Heart left ventricle (tissue), 16 donors: Measurements from ENCODE around the gene MRPS11. TPM values are rescaled to one million over a fixed set of nuclear protein-coding genes. Genes with fewer than 3 reads are reported as not detected.

Experiments used
- ATAC-seq, 4 donors: fragments of 200-7000 bp; cut with Tn5 transposase; one replicate each; pipeline ENCODE4 v1.9.1; 2020 to 2022; ENCODE audit warnings: moderate library complexity in 4 of 4, mild to moderate bottlenecking in 3 of 4, moderate number of reproducible peaks in 1 of 4
- DNase-seq, 5 donors: peaks; one replicate each; pipeline ENCODE4 v3.0.0-alpha.2; 2020
- H3K27ac ChIP-seq, 12 donors: fragments of 200-600 bp; sonication (generic) in 4 of 12; one replicate each; pipeline versions ENCODE4 v1.5.0 to v1.8.0; 2016 to 2022; ENCODE audit warnings: mild to moderate bottlenecking in 2 of 12
- H3K27me3 ChIP-seq, 9 donors: fragments of 200-600 bp; sonication (generic) in 2 of 9; one replicate each; pipeline versions ENCODE4 v1.5.1 to v1.8.0; 2016 to 2022; ENCODE audit warnings: mild to moderate bottlenecking in 3 of 9
- H3K36me3 ChIP-seq, 9 donors: fragments of 200-600 bp; sonication (generic) in 2 of 9; one replicate each; pipeline versions ENCODE4 v1.5.0 to v1.8.0; 2018 to 2022; ENCODE audit warnings: mild to moderate bottlenecking in 2 of 9
- H3K4me1 ChIP-seq, 12 donors: fragments of 200-600 bp; sonication (generic) in 4 of 12; one replicate each; pipeline versions ENCODE4 v1.5.0 to v1.8.0; 2016 to 2022; ENCODE audit warnings: mild to moderate bottlenecking in 3 of 12
- H3K4me3 ChIP-seq, 12 donors: fragments of 200-600 bp; sonication (generic) in 4 of 12; one replicate each; pipeline versions ENCODE4 v1.5.0 to v1.8.0; 2017 to 2022; ENCODE audit warnings: mild to moderate bottlenecking in 9 of 12, moderate library complexity in 4 of 12
- H3K9me3 ChIP-seq, 12 donors: fragments of 200-600 bp; sonication (generic) in 4 of 12; one replicate each; pipeline versions ENCODE4 v1.5.0 to v1.8.0; 2016 to 2022; ENCODE audit warnings: mild to moderate bottlenecking in 1 of 12
- POLR2A ChIP-seq, 2 donors: fragments of 450-650 bp; IDR thresholded peaks; one replicate each; pipeline ENCODE4 v1.6.1; 2017; ENCODE audit warnings: antibody characterized with exemption in 2 of 2, mild to moderate bottlenecking in 2 of 2, moderate library complexity in 2 of 2
- WGBS, 4 donors: extraction: QIAGEN DNeasy Blood & Tissue Kit in 2 of 4; methylation state at CpG; one replicate each; pipeline versions ENCODE4 v1.1.5 to v1.1.7; 2013 to 2018; 5-methylcytosine and 5-hydroxymethylcytosine counted together
- intact Hi-C, 10 donors: fragments of 100-400 bp; cut with DNase I; formaldehyde crosslinking; loops; one replicate each; pipeline versions ENCODE4 v1.11.1 to v1.14.2; 2022
- polyA plus RNA-seq, 2 donors: library from polyadenylated mRNA; stranded (reverse); fragments of 200-250 nt; gene quantifications; one replicate each; pipeline ENCODE4 v1.2.3, GENCODE V29; 2013
- total RNA-seq, 9 donors: library from RNA; depleted of rRNA in 2 of 9; stranded (reverse); fragments of >200 nt in 2 of 9; fragmentation: NEBNext Ultra II Directional in 3 of 9; extraction: Animal tissue kit (Norgen Biotek cat#: 25700) in 3 of 9; gene quantifications; one replicate each; pipeline versions ENCODE4 v1.1.0 to v1.2.4, GENCODE V29; 2016 to 2023
- TF ChIP-seq, protein P1 (sequence below), 12 donors: fragments of 200-600 bp; sonication (generic) in 4 of 12; IDR thresholded peaks; one replicate each; pipeline versions ENCODE4 v1.5.0 to v1.8.0; 2018 to 2022; ENCODE audit warnings: antibody characterized with exemption in 12 of 12, mild to moderate bottlenecking in 5 of 12
- donor health status: ischemic (EF 13 %, LVEDD 7.1; RV severe dilation, severe dysfunction).
- donor health status: healthy with polysubstance abuse.
- donor health status: DM: no; HTN: yes; CAD: no.
- donor health status: DM: no; HTN: no; CAD: no.
- donor health status: ischemic (EF 25% LVEDD 6.9; RV normal size, moderate dysfunction).
- donor health status: ischemic (EF 25% LVEDD 5.7; RV mildly dilated, moderate dysfunction).
- donor health status: healthy.
- donor health status: DM: yes; HTN: yes; CAD: no.
- donor health status: ischemic (EF 35%, LVEDD 5.7; RV mildly dilated, moderate dysfunction).
- donor health status: nonischemic (EF 11% LVEDD 7.7; RV severe dilation, severe dysfunction).
- donor health status: DM: yes; HTN: yes; CAD: no.
- donor health status: PGD.
- donor health status: ischemic (EF 29% LVEDD 5.4; RV normal size, mild dysfunction).
- donor health status: nonischemic (EF 23%, LVEDD 6.1; RV moderate dilation, normal function).

The MRPS11 gene
- total and polyA plus RNA-seq, 11 donors = 49.7 to 77.9 (median 65.5) TPM

DNA sequence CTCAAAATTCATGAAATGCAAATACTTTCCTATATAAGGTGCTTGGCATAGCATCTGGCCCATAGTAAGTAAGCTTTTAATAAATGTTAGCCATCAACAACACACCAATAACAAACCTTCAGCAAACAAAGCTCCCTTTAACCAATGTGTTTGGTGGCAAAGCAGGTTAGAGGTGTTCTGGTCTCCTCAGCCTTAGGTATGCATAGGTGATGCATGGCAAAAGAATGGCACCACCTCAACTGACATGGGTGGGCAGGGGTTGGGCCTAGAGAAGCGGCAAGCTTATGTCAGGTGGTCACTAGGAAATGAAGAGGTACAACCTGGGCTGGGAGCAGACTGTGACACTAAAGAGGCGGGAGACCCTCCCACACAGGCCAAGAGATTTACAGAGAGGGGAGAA lies 38.2 kb downstream of the MRPS11 start:
- TF ChIP-seq, protein P1, sequence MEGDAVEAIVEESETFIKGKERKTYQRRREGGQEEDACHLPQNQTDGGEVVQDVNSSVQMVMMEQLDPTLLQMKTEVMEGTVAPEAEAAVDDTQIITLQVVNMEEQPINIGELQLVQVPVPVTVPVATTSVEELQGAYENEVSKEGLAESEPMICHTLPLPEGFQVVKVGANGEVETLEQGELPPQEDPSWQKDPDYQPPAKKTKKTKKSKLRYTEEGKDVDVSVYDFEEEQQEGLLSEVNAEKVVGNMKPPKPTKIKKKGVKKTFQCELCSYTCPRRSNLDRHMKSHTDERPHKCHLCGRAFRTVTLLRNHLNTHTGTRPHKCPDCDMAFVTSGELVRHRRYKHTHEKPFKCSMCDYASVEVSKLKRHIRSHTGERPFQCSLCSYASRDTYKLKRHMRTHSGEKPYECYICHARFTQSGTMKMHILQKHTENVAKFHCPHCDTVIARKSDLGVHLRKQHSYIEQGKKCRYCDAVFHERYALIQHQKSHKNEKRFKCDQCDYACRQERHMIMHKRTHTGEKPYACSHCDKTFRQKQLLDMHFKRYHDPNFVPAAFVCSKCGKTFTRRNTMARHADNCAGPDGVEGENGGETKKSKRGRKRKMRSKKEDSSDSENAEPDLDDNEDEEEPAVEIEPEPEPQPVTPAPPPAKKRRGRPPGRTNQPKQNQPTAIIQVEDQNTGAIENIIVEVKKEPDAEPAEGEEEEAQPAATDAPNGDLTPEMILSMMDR (IDR thresholded peaks at IDR 0.05) = no peak
- TF ChIP-seq POLR2A (IDR thresholded peaks at IDR 0.05) = no peak
- Histone ChIP-seq H3K9me3 (no peaks in the 10 kb centered on the region), H3K36me3 (peaks cover 0 to 90% (median 42%) of the 10 kb centered on the region in 9 donors), H3K27me3 (no peaks in the 10 kb centered on the region), H3K27ac (no peak overlapping the region), H3K4me3 (no peak overlapping the region), H3K4me1 (peaks cover 0 to 13% (median 0%) of the 10 kb centered on the region in 12 donors)
- DNase-seq (no peak), ATAC-seq (no peak)
- intact Hi-C loops = no loop called here
- whole genome bisulfite sequencing, 4 donors = 96 to 100% (median 97%) methylated on average over 2 of the region's 2 CpGs

DNA sequence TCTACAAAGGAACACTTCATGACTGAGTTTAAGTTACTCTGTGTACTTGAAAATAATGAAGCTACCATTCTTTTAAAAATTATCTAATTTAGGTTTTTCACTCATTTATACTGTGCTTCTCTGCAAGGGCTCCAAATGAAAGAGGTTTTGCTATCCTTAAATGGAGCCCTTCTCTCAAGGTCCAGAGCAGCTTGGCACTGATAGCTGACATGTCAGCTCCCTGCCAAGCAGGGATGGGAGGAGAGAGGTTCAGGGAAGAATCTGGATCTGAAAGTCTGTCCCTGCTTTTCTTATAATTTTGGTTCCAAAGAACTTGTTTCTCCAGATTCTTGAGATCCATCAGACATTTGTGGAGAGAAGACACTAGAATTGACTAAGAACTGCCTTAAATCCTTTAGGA lies 39.1 kb downstream of the MRPS11 start:
- H3K4me3 ChIP-seq = no peak overlapping the region
- peak in 3 of 4 donors; percentile 47 to 73 (median 50) for ATAC-seq
- TF ChIP-seq POLR2A (IDR thresholded peaks at IDR 0.05) = no peak
- TF ChIP-seq, protein P1 (IDR thresholded peaks at IDR 0.05) = no peak
- H3K27me3 ChIP-seq = no peaks in the 10 kb centered on the region
- peaks cover 0 to 97% (median 50%) of the 10 kb centered on the region in 9 donors for H3K36me3 ChIP-seq
- intact Hi-C loops = no loop called here
- DNase-seq = no peak
- H3K27ac ChIP-seq = peak overlapping the region in 3 of 12 donors; percentile 5 to 55 (median 13)
- H3K4me1 ChIP-seq = peaks cover 0 to 13% (median 0%) of the 10 kb centered on the region in 12 donors
- no peaks in the 10 kb centered on the region for H3K9me3 ChIP-seq

DNA sequence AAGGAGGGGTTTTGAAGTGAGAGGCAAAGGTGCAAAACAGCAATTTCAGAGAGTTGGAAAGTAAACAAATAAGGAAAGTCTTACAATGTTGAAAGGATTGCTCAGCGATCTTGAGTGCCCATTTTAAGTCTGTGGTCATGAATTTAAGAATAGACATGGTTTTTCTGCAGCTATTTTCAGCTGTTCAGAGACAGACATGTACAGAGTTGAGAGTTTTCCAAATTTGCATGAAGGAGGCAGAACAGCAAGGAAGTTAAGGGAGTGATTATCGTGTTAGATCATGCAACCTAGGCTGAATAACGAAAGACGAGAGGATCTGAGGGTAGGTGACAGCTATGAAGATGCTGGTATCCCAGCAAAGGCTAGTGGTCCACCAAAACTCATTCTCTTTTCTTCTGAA lies 41.8 kb downstream of the MRPS11 start:
- no peak for DNase-seq
- ATAC-seq = no peak
- intact Hi-C loops = no loop called here
- Histone ChIP-seq H3K4me1 (peaks cover 0 to 13% (median 0%) of the 10 kb centered on the region in 12 donors), H3K4me3 (no peak overlapping the region), H3K27me3 (no peaks in the 10 kb centered on the region), H3K36me3 (peaks cover 0 to 95% (median 58%) of the 10 kb centered on the region in 9 donors), H3K27ac (no peak overlapping the region), H3K9me3 (no peaks in the 10 kb centered on the region)
- 93 to 97% (median 96%) methylated on average over 4 of the region's 4 CpGs for WGBS, 4 donors
- no peak for TF ChIP-seq POLR2A (IDR thresholded peaks at IDR 0.05)
- TF ChIP-seq, protein P1 (IDR thresholded peaks at IDR 0.05) = no peak

DNA sequence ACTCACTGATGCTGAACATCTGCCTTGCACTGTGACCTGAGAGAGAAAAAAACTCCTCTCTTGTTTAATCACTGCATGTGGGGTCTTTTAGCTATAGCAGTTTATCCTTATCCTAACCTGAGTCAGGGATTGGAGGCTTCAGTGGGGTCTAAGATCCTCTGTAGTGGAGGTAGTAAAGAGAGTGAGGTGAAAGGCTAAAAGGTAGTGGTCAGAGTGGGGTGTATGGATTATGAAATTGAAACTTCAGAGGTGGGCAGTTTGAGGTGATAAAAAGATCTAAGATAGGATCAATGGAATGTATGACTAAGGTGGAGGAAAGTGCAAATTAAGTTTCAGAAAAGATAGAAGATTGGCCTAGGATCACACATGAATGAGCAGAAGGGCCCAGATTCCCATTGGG lies 42.5 kb downstream of the MRPS11 start:
- no peak overlapping the region for H3K27ac ChIP-seq
- intact Hi-C loops = no loop called here
- no peak overlapping the region for H3K4me3 ChIP-seq
- TF ChIP-seq POLR2A (IDR thresholded peaks at IDR 0.05) = no peak
- TF ChIP-seq, protein P1 (IDR thresholded peaks at IDR 0.05) = no peak
- H3K4me1 ChIP-seq = peaks cover 0 to 13% (median 0%) of the 10 kb centered on the region in 12 donors
- H3K9me3 ChIP-seq = no peaks in the 10 kb centered on the region
- ATAC-seq (no peak), DNase-seq (no peak)
- no peaks in the 10 kb centered on the region for H3K27me3 ChIP-seq
- H3K36me3 ChIP-seq = peaks cover 0 to 96% (median 55%) of the 10 kb centered on the region in 9 donors
